Measurements from ENCODE around the gene ATP23. TPM values are rescaled to one million over a fixed set of nuclear protein-coding genes. Genes with fewer than 3 reads are reported as not detected.
A peak's percentile ranks its signal among the peaks of the same experiment; 100 is the strongest.

ATP23 gene, protein sequence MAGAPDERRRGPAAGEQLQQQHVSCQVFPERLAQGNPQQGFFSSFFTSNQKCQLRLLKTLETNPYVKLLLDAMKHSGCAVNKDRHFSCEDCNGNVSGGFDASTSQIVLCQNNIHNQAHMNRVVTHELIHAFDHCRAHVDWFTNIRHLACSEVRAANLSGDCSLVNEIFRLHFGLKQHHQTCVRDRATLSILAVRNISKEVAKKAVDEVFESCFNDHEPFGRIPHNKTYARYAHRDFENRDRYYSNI
- 223 and 224 TPM in 2 replicates for total RNA-seq (2014; rRNA removed; shearing (Covaris generic))

GRCh38 chr12:57941165-57941894, at the start of gene ATP23:
Gene ATP23, plus strand, starts transcription at chr12:57941567. Its CDS starts 135 bp downstream, at chr12:57941702.
- Histone ChIP-seq H3K36me3 (no peaks in the 10 kb centered on the region), H3K4me1 (peaks cover 12% of the 10 kb centered on the region), H3K9me3 (replicated peaks) (no peaks in the 10 kb centered on the region), H3K27ac (peak within 1 kb of the TSS; percentile 76), H3K27me3 (no peaks in the 10 kb centered on the region), H3K4me3 (peak within 1 kb of the TSS; percentile 69)
- peak; percentile 100 for DNase-seq

- H3K27ac ChIP-seq = no peak overlapping the region
- DNase-seq = peak in 1 of 2 experiments; percentile 56
- no peak overlapping the region for H3K4me3 ChIP-seq
- peaks cover 61% of the 10 kb centered on the region for H3K4me1 ChIP-seq
- no peaks in the 10 kb centered on the region for H3K36me3 ChIP-seq
- no peaks in the 10 kb centered on the region for H3K27me3 ChIP-seq
- no peaks in the 10 kb centered on the region for H3K9me3 ChIP-seq (replicated peaks)
These were observed 49.0 kb upstream of the ATP23 start for GRCh38 chr12:57892232-57892972.

- peak; percentile 100 for DNase-seq
- H3K27me3 ChIP-seq = no peaks in the 10 kb centered on the region
- no peaks in the 10 kb centered on the region for H3K36me3 ChIP-seq
- peak overlapping the region; percentile 55 for H3K27ac ChIP-seq
- peaks cover 48% of the 10 kb centered on the region for H3K4me1 ChIP-seq
- H3K9me3 ChIP-seq (replicated peaks) = no peaks in the 10 kb centered on the region
- H3K4me3 ChIP-seq = no peak overlapping the region
These were observed 47.7 kb upstream of the ATP23 start for GRCh38 chr12:57893431-57894353.

- H3K36me3 ChIP-seq = no peaks in the 10 kb centered on the region
- no peaks in the 10 kb centered on the region for H3K27me3 ChIP-seq
- no peaks in the 10 kb centered on the region for H3K9me3 ChIP-seq (replicated peaks)
- peaks cover 39% of the 10 kb centered on the region for H3K4me1 ChIP-seq
- DNase-seq = peak; percentile 99 to 100
- peak overlapping the region; percentile 55 for H3K27ac ChIP-seq
- H3K4me3 ChIP-seq = no peak overlapping the region
These were observed 46.7 kb upstream of the ATP23 start for GRCh38 chr12:57894399-57895292.

- H3K27ac ChIP-seq = no peak overlapping the region
- H3K4me3 ChIP-seq = no peak overlapping the region
- H3K27me3 ChIP-seq = no peaks in the 10 kb centered on the region
- H3K9me3 ChIP-seq (replicated peaks) = no peaks in the 10 kb centered on the region
- H3K36me3 ChIP-seq = no peaks in the 10 kb centered on the region
- DNase-seq = peak in 1 of 2 experiments; percentile 59
- peaks cover 30% of the 10 kb centered on the region for H3K4me1 ChIP-seq
These were observed 45.8 kb upstream of the ATP23 start for GRCh38 chr12:57895389-57896114.

- Histone ChIP-seq H3K4me1 (peaks cover 25% of the 10 kb centered on the region), H3K27me3 (no peaks in the 10 kb centered on the region), H3K4me3 (peak overlapping the region; percentile 47), H3K9me3 (replicated peaks) (no peaks in the 10 kb centered on the region), H3K36me3 (no peaks in the 10 kb centered on the region), H3K27ac (no peak overlapping the region)
- DNase-seq = peak in 1 of 2 experiments; percentile 33
These were observed 45.3 kb upstream of the ATP23 start for GRCh38 chr12:57896115-57896433.

DNA sequence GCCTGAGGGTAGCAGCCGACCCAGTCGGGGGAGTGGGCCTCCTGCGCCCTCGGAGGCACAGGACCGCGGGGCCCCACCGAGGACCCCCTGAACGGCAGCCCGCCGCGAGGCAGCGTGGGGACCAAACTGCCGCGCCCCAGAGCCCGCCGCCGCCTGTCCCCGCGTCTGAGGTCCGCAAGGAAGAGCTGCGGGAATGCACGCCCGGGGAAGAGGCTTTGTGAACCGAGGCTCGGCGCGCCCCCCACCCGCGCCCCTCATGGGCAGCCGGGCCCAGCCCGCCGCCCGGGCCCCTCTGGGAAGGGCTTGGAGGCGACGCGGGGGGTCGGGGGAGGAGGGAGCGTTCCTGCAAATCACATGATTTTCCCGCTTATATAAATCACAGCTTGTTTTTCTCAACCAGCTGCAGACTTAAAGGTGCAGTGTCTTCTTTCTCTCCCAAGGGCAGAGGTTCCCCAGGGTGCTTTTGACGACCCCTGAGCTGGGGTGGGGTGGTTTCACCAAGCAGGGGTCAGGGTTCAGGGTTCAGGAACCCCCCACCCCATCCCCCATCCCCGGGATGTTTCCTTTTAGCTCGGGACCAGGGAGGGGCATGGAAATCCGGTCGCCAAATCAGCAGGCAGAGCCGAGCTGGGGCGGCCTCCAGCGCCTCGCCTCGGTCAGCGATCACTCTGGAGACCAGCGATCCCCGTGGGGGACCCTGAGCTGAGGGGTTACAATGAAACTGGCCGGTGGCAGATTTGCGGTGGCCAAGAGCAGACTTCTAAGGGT, 44.7 kb upstream of the ATP23 start:
- DNase-seq = peak; percentile 58 to 71
- Histone ChIP-seq H3K4me1 (peaks cover 25% of the 10 kb centered on the region), H3K9me3 (replicated peaks) (no peaks in the 10 kb centered on the region), H3K27ac (no peak overlapping the region), H3K4me3 (peak overlapping the region; percentile 47), H3K36me3 (no peaks in the 10 kb centered on the region), H3K27me3 (no peaks in the 10 kb centered on the region; the same call in 1 of the 2 replicates)

DNA sequence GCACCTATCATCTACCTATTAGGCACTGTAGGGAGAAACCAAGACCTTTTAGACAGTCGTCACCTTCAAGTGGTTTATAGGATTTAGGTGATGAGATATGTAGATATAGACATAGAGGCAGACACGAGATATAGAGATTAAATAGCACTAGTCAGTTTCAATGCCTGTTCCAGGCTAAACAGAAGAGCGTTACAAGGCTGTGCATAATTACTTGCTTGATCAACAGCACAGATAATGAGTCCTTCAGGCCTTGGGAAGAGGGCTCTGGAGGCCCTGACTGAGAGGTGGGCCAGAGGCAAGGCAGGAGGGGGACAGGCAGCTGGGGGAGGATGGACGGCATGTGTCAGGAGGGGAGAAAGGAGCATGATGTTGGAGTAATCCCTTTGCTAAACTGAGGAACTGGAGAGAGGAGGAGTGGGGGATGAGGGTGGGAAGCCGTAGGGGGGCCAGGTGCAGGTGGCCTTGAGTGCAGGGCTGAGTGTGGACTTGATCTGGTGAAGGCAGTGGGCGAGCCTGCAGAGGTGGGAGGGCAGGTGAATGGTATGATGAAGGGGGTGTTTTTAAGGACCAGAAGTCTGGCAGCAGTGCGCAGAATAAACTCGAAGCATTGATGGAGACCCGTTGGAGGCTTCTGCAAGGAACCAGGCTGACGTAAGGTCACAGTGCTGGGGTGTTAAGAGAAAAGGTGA, 43.9 kb upstream of the ATP23 start:
- peaks cover 25% of the 10 kb centered on the region for H3K4me1 ChIP-seq
- H3K4me3 ChIP-seq = no peak overlapping the region
- no peaks in the 10 kb centered on the region for H3K9me3 ChIP-seq (replicated peaks)
- no peak overlapping the region for H3K27ac ChIP-seq
- DNase-seq = peak in 1 of 2 experiments; percentile 3
- peaks cover 7% of the 10 kb centered on the region for H3K27me3 ChIP-seq
- H3K36me3 ChIP-seq = no peaks in the 10 kb centered on the region

DNA sequence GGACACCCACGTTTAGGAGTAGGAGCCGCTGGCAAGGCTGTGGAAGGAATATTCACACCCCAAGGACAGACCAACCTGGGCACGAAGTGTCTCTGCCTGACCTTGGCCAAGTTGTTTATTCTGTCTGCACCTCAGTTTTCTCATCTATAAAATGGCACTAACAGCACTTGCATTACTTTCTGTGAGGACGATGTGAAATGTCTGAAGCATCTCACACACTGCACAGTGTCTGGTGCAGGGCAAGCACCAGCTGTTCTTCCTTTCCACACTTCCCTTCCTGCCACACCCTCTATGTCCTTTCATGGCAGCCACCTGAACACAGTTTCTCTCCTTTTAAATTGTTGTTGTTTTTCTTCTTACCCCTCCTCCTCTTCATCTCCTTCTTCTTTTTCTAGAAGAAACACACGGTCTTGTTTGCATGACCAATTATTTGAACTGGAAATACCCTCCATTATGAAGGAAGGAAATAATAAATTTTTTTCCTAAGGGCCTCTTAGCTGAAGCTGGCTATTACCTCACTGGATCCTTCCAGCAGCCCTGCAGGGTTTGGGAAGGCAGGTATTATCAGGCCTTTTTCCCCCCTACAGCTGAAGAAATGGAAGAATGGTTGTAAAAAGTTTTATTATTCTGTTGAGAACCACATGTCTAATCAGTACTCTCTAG, 42.9 kb upstream of the ATP23 start:
- no peak overlapping the region for H3K27ac ChIP-seq
- H3K4me1 ChIP-seq = peaks cover 22% of the 10 kb centered on the region
- no peak overlapping the region for H3K4me3 ChIP-seq
- peak in 1 of 2 experiments; percentile 2 for DNase-seq
- no peaks in the 10 kb centered on the region for H3K9me3 ChIP-seq (replicated peaks)
- peaks cover 18% of the 10 kb centered on the region for H3K27me3 ChIP-seq
- H3K36me3 ChIP-seq = no peaks in the 10 kb centered on the region

DNA sequence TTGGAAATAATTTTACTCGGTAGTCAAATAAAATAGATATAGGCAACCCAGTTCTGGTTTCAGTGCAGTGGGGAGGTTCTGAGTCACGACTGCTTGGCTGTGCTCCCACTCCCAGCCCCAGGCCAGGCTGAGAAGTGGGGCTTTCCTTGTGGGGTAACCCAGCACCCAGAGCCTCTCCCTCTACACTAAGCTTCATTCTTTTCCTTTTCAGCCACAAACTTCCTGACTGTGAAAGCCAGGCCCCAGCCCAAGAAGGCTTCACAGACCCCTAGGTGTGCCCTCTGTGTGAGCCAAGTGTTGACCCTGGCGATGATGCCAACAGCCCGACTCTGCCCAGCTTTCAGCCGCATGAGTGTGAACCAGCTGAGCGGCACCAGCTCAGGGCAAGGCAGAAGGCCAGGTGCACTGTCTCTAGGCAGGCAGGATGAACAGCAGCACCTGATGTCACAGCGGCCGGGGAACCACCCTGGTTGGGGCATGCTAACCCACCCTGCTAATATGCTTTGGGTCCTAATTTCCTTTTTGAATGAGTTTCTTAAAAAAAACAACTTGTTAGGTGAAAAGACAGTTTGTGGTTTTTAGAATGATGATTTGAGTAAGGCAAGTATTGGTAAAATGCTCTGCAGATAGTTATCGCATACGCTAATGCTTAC, 42.2 kb upstream of the ATP23 start:
- DNase-seq = peak in 1 of 2 experiments; percentile 1
- Histone ChIP-seq H3K9me3 (replicated peaks) (no peaks in the 10 kb centered on the region), H3K4me1 (peaks cover 15% of the 10 kb centered on the region), H3K4me3 (no peak overlapping the region), H3K27ac (no peak overlapping the region), H3K27me3 (peaks cover 21% of the 10 kb centered on the region), H3K36me3 (no peaks in the 10 kb centered on the region)

DNA sequence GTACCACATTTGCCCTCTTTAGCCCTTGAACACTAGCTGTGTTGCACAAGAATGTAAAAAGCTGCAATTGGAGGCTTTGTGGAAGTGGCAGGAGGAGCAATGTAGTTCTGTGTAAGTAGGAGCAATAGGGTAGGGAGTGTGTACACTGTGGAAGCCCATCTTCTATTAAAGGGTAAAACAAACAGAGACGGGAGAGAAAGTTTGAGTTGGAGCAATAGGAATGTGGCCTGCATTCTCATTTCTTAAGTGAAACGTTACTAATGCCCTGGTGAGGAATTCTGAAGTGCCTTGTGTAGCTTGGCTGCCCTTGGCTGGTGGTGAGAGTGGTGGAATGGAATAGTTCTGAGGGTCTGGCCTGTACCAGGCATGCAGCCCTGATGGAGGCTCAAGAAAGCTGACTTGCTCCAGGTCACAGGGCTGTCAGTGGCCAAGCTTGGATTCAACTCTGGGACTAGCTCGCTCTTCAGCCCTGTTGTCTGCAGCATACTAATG, 38.8 kb upstream of the ATP23 start:
- Histone ChIP-seq H3K27me3 (peaks cover 46% of the 10 kb centered on the region), H3K4me3 (no peak overlapping the region), H3K27ac (no peak overlapping the region), H3K4me1 (no peaks in the 10 kb centered on the region), H3K9me3 (replicated peaks) (no peaks in the 10 kb centered on the region), H3K36me3 (no peaks in the 10 kb centered on the region)
- DNase-seq = peak in 1 of 2 experiments; percentile 32

All from SJCRH30 (cell line).